Left lung (tissue), 10 donors: Measurements from ENCODE around the gene IL3RA. TPM values are rescaled to one million over a fixed set of nuclear protein-coding genes. Genes with fewer than 3 reads are reported as not detected.

Experiments used
- ATAC-seq: fragments of 200-7000 bp; cut with Tn5 transposase; one replicate; pipeline ENCODE4 v1.9.1; 2020; ENCODE audit warnings: moderate library complexity
- DNase-seq, 4 donors: peaks; one replicate each; pipeline ENCODE4 v3.0.0-alpha.2; 2013 to 2020
- H3K27ac ChIP-seq, 2 donors: fragments of 200-600 bp; sonication (generic) in 1 of 2; one replicate each; pipeline versions ENCODE4 v1.5.0 to v1.8.0; 2020 to 2021
- H3K27me3 ChIP-seq, 2 donors: fragments of 200-600 bp; sonication (generic) in 1 of 2; one replicate each; pipeline versions ENCODE4 v1.5.0 to v1.8.0; 2020 to 2021
- H3K36me3 ChIP-seq, 2 donors: fragments of 200-600 bp; sonication (generic) in 1 of 2; one replicate each; pipeline versions ENCODE4 v1.5.0 to v1.8.0; 2020 to 2021
- H3K4me1 ChIP-seq, 2 donors: fragments of 200-600 bp; one replicate each; pipeline ENCODE4 v1.8.0; 2021
- H3K4me3 ChIP-seq, 2 donors: fragments of 200-600 bp; sonication (generic) in 1 of 2; one replicate each; pipeline versions ENCODE4 v1.5.0 to v1.8.0; 2020 to 2021; ENCODE audit warnings: mild to moderate bottlenecking in 1 of 2
- H3K9me3 ChIP-seq, 2 donors: fragments of 200-600 bp; sonication (generic) in 1 of 2; one replicate each; pipeline versions ENCODE4 v1.5.0 to v1.8.0; 2020 to 2021
- CTCF ChIP-seq, 2 donors: fragments of 200-600 bp; sonication (generic) in 1 of 2; IDR thresholded peaks; one replicate each; pipeline versions ENCODE4 v1.5.0 to v1.8.0; 2021; ENCODE audit warnings: antibody characterized with exemption in 2 of 2
- intact Hi-C, 2 donors: fragments of 100-400 bp; cut with DNase I; formaldehyde crosslinking; loops; one replicate each; pipeline versions ENCODE4 v1.11.2 to v1.14.2; 2022
- polyA plus RNA-seq, 6 donors: library from polyadenylated mRNA; unstranded; fragments of 120-200 nt; gene quantifications; one replicate each; pipeline ENCODE4 v1.2.1, GENCODE V29; 2013; ENCODE audit not compliant: insufficient read length in 6 of 6
- total RNA-seq, 2 donors: library from RNA; stranded (reverse); fragmentation: NEBNext Ultra II Directional; extraction: Animal tissue kit (Norgen Biotek cat#: 25700); gene quantifications; one replicate each; pipeline ENCODE4 v1.2.1, GENCODE V29; 2021
- donor health status: DM: no; HTN: yes; CAD: no.
- donor health status: DM: no; HTN: no; CAD: no.

IL3RA gene
- total and polyA plus RNA-seq, 8 donors, result 13.9 to 26.6 (median 24.5) TPM

- Histone ChIP-seq H3K27me3 (no peaks in the 10 kb centered on the region), H3K36me3 (peaks cover 5 to 80% of the 10 kb centered on the region in 2 donors), H3K4me1 (peaks cover 0 to 23% of the 10 kb centered on the region in 2 donors), H3K4me3 (no peak overlapping the region), H3K27ac (no peak overlapping the region), H3K9me3 (no peaks in the 10 kb centered on the region)
- intact Hi-C loops, result no loop called here
- DNase-seq, result peak in 1 of 4 donors; percentile 30
- TF ChIP-seq CTCF (IDR thresholded peaks at IDR 0.05), result no peak
- ATAC-seq, result peak; percentile 11
These were observed 48.2 kb downstream of the IL3RA start for GRCh38 chrX:1384658-1385252.

GRCh38 chrX:1385253-1386223, 49.0 kb downstream of the IL3RA start:
- H3K4me1 ChIP-seq, result peaks cover 3 to 30% of the 10 kb centered on the region in 2 donors
- H3K36me3 ChIP-seq, result peaks cover 5 to 88% of the 10 kb centered on the region in 2 donors
- no peaks in the 10 kb centered on the region for H3K27me3 ChIP-seq
- DNase-seq (peak in 2 of 4 donors; percentile 28 to 35), ATAC-seq (peak; percentile 8)
- intact Hi-C loops, result no loop called here
- H3K4me3 ChIP-seq, result no peak overlapping the region
- H3K9me3 ChIP-seq, result no peaks in the 10 kb centered on the region
- TF ChIP-seq CTCF (IDR thresholded peaks at IDR 0.05), result no peak
- H3K27ac ChIP-seq, result no peak overlapping the region

GRCh38 chrX:1386338-1387127, 49.9 kb downstream of the IL3RA start:
- ATAC-seq (no peak), DNase-seq (peak in 2 of 4 donors; percentile 20 to 64)
- H3K4me3 ChIP-seq, result no peak overlapping the region
- H3K27me3 ChIP-seq, result no peaks in the 10 kb centered on the region
- H3K36me3 ChIP-seq, result peaks cover 5 to 95% of the 10 kb centered on the region in 2 donors
- peaks cover 9 to 38% of the 10 kb centered on the region in 2 donors for H3K4me1 ChIP-seq
- TF ChIP-seq CTCF (IDR thresholded peaks at IDR 0.05), result no peak
- no peak overlapping the region for H3K27ac ChIP-seq
- intact Hi-C loops, result no loop called here
- no peaks in the 10 kb centered on the region for H3K9me3 ChIP-seq

- no peak for TF ChIP-seq CTCF (IDR thresholded peaks at IDR 0.05)
- Histone ChIP-seq H3K9me3 (no peaks in the 10 kb centered on the region), H3K4me3 (no peak overlapping the region), H3K36me3 (peaks cover 5 to 90% of the 10 kb centered on the region in 2 donors), H3K4me1 (peaks cover 9 to 38% of the 10 kb centered on the region in 2 donors), H3K27me3 (no peaks in the 10 kb centered on the region), H3K27ac (no peak overlapping the region)
- no peak for ATAC-seq
- DNase-seq, result peak in 2 of 4 donors; percentile 29 to 79
- intact Hi-C loops, result no loop called here
These were observed 50.7 kb downstream of the IL3RA start for GRCh38 chrX:1387141-1387776.
